C4-2B (cell line): ENCODE measurements around the gene NLGN1.

Source experiments
- CTCF ChIP-seq: fragments of 450-650 bp; conservative IDR thresholded peaks from 2 replicates; pipeline ENCODE4 v1.5.1; 2017; ENCODE audit warnings: mild to moderate bottlenecking
- ZFX ChIP-seq: fragments of 450-650 bp; IDR thresholded peaks from 2 replicates; pipeline ENCODE4 v1.6.1; 2017

- TF ChIP-seq CTCF, result no peak
- no peak for TF ChIP-seq ZFX
These were observed 613.4 kb downstream of the NLGN1 start for GRCh38 chr3:174010907-174011306.
